HG03354 (cell line): ENCODE results near the gene PPM1B.
A peak's percentile ranks its signal among the peaks of the same experiment; 100 is the strongest.
"Not testable (repeated sequence)": the region's sequence is repeated elsewhere in the genome, so short reads cannot be mapped to it uniquely, and the experiment has no call there.

Experiments
- ATAC-seq: cut with Tn5 transposase; IDR thresholded peaks from one replicate; pipeline ENCODE4 v1.9.1; 2021; ENCODE audit warnings: mild to moderate bottlenecking; ENCODE audit not compliant: unreplicated experiment, poor library complexity, severe bottlenecking

The PPM1B gene

GRCh38 chr2:44244135-44244871 lies 75.6 kb downstream of the PPM1B start:
- peak; percentile 60 for ATAC-seq

- no peak for ATAC-seq
These were observed 76.6 kb downstream of the PPM1B start for GRCh38 chr2:44245083-44245861.

DNA sequence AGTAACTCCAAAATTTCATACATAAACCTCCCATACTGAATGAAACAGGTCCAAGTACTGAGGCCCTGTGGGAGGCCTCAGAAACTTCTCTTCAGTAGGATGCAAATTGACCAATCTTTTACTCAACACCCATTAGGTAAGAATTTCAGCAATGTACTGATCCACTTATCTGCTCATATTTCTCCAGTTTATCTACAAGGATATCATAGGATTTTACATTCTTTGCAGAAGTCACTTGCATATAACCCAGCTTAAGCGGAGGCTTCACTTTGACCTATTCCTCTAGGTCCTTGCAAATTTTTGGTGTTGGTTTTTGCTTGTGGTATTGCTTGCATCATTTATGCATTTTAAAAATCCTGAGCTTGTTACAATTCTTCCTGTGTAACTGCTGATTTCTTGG lies 77.8 kb downstream of the PPM1B start:
- no peak for ATAC-seq

- no peak for ATAC-seq
These were observed 78.2 kb downstream of the PPM1B start for GRCh38 chr2:44246840-44247369.

DNA sequence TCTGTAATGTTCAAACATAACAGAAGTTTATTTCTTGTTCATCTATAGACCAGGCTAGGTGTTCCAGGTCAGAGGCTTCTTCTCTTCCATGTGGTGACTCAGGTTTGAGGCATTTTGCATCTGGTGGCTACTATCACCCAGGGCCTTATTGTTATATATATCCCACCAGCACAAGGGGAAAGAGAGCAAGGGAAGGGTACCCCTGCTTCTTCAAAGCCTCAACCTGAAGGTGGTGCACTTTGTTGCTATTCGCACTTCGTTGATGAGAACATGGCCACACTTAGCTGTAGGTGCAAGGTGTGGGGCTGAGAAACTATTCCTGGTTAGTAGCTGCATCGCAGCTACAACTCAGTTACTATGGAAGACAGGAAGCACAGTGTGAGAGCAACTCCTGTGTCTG lies 79.2 kb downstream of the PPM1B start:
- ATAC-seq = no peak

- not testable (repeated sequence) for ATAC-seq
These were observed 80.6 kb downstream of the PPM1B start for GRCh38 chr2:44249269-44249668.

DNA sequence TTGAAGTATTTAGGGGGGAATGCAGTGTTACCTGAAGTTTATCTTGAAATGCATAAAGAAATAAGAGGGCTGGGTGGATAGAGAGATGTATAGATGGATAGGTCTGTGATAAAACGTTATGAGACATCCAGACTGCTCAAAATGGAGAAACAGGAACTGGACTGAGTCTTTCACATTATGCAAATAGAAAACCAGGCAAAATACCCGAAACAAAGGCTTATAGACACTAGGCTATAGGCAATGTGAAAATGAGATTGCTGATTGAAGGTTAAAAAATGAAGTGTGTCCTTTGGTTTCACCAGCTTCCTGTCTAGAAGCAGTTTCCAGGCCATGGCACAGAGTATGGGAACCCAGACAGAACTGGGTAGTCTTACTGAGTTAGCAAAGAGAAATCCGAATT lies 81.7 kb downstream of the PPM1B start:
- ATAC-seq = peak; percentile 87

- ATAC-seq = no peak
These were observed 85.3 kb downstream of the PPM1B start for GRCh38 chr2:44254023-44254422.

GRCh38 chr2:44255704-44256103 lies 87.0 kb downstream of the PPM1B start:
- not testable (repeated sequence) for ATAC-seq

GRCh38 chr2:44257802-44258201 lies 89.1 kb downstream of the PPM1B start:
- ATAC-seq = not testable (repeated sequence)

DNA sequence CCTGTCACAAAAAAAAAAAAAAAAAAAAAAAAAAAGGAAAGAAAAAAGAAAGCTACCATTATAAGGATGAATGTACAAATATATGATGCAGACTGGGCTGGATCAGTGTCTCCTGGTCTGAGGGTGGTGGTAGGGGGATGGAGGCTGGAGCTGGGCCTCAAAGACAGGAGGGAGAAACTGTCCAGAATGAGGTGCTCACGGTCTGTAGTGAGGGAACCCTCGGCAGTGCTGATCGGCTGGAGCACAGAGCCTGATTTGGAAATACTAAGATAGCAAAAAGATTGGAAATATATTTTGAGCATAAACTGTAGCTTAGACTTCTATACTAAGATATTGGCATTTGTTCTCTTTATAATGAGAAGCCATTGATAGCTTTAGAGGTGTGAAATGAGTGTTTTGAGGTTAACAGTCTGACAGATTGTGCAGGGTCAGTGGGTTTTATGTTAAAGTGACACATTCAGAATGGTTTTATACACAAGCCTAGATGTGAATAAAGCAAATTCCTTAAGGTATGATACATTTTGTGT lies 98.7 kb downstream of the PPM1B start:
- ATAC-seq = no peak

- ATAC-seq = no peak
These were observed 99.3 kb downstream of the PPM1B start for GRCh38 chr2:44267796-44268648.

DNA sequence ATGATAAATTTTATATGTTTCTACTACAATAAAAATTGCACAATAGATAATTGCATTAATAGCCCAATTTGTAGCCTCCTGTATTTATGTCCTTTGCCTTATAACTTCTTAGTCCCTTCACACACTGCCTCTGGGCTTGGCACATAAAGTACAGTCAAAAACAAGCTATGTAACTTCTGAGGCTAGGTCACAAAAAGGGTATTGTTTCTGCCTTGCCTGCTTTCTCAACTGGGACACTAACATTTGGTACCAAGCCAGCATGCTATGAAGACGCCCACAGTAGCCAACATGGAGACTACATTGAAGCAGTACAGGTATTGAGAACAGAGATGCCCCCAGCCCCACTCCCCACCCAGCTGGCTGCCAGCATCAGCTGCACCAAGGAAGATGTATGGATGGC lies 101.2 kb downstream of the PPM1B start:
- ATAC-seq = no peak

DNA sequence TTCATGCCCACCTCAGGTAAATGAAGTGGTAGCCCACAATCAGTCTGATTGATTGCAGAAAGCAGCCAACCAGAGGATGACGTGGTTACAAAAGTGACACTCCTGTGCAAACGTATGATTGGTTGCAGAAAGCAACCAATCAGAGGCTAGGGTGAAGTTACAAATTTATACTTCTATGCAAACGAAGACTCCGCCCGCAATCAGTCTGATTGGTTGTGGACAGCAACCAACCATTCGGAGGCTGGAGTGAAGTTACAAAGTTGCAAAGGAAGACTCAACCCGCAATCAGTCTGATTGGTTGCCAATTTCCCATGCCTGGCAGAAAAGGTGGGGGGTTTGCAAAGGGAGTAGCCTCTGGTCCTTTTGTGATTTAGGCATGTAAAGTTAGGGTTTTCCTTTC lies 102.6 kb downstream of the PPM1B start:
- no peak for ATAC-seq

GRCh38 chr2:44273076-44273475 lies 104.4 kb downstream of the PPM1B start:
- no peak for ATAC-seq

DNA sequence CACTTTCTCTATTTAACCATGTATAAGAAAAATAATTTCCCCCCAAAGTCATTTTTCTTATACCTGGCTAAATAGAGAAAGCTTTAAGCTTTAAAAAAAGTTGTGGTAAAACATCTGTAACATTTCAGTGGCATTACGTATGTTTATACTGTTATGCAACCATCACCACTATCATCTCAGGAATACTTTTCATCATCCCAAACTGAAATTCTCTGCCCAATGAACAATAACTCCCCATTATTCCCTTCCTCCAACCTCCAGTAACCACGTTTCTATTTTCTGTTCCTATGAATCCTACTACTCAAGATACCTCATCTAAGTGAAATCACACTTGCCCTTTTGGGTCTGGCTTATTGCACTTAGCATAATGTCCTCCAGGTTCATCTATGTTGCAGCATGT lies 104.9 kb downstream of the PPM1B start:
- no peak for ATAC-seq

GRCh38 chr2:44275927-44276303 lies 107.2 kb downstream of the PPM1B start:
- no peak for ATAC-seq

GRCh38 chr2:44277541-44277940 lies 108.9 kb downstream of the PPM1B start:
- no peak for ATAC-seq

DNA sequence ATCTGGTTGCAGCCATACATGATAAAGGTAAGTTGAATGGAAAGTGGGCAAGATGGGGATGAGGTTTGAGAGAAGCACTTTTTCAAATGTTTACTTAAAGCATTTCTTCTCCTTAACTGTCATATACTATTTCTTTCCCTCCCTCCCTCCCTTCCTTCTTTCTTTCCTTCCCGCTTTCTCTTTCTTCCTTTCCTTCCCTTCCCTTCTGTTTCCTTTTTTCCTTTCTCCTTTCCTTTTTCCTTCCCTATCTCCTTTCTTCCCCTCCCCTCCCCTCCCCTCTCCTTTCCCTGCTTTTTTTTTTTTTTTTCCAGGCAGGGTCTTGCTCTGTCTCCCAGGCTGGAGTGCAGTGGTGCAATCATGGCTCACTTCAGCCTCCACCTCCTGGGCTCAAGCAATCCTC lies 112.2 kb downstream of the PPM1B start:
- ATAC-seq = no peak
